ENCODE results near the gene ALG1. TPM values are rescaled to one million over a fixed set of nuclear protein-coding genes. Genes with fewer than 3 reads are reported as not detected.

ALG1 gene
- total and polyA plus RNA-seq, 2 experiments from 2014 or later, result 20.2 to 36.4 TPM

DNA sequence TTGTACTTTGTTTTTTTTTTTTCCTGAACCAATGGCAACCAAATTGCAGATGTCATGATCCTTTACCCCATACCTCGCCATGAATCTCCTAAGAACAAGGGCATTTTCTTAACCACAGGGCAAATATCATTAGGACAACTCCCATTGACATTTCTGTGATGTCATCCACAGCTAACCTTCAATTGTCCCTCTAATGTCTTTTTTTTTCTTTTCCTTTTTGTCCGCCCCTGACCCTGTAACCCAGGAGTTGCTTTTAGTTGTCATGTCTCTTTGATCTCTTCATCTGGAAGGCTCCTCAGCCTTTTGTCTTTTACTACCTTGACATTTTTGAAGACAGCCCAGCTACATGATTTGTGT lies 37.5 kb upstream of the ALG1 start:
- H3K9me2 ChIP-seq (ENCODE audit: insufficient read depth), result no peaks in the 10 kb centered on the region
- peaks cover 12% of the 10 kb centered on the region for H3F3A ChIP-seq (replicated peaks; ENCODE audit: low read depth)
- H3K27me3 Mint-ChIP-seq (ENCODE audit: insufficient read depth, low read depth, poor library complexity), result peaks cover 30% of the 10 kb centered on the region
- H3K79me2 ChIP-seq (replicated peaks; ENCODE audit: insufficient read depth), result no peaks in the 10 kb centered on the region; the same call in 1 of the 2 replicates
- no peak overlapping the region for H3K27ac ChIP-seq (ENCODE audit: low read depth)
- H4K20me1 ChIP-seq (replicated peaks; ENCODE audit: insufficient read depth), result no peaks in the 10 kb centered on the region
- peaks cover 6% of the 10 kb centered on the region for H3K27me3 ChIP-seq (ENCODE audit: insufficient read depth)
- peak overlapping the region; percentile 54; the same call in 1 of the 2 replicates for H2AFZ ChIP-seq
- H3K9me3 Mint-ChIP-seq, result no peaks in the 10 kb centered on the region
- no peak for ATAC-seq
- TF ChIP-seq, protein P1, sequence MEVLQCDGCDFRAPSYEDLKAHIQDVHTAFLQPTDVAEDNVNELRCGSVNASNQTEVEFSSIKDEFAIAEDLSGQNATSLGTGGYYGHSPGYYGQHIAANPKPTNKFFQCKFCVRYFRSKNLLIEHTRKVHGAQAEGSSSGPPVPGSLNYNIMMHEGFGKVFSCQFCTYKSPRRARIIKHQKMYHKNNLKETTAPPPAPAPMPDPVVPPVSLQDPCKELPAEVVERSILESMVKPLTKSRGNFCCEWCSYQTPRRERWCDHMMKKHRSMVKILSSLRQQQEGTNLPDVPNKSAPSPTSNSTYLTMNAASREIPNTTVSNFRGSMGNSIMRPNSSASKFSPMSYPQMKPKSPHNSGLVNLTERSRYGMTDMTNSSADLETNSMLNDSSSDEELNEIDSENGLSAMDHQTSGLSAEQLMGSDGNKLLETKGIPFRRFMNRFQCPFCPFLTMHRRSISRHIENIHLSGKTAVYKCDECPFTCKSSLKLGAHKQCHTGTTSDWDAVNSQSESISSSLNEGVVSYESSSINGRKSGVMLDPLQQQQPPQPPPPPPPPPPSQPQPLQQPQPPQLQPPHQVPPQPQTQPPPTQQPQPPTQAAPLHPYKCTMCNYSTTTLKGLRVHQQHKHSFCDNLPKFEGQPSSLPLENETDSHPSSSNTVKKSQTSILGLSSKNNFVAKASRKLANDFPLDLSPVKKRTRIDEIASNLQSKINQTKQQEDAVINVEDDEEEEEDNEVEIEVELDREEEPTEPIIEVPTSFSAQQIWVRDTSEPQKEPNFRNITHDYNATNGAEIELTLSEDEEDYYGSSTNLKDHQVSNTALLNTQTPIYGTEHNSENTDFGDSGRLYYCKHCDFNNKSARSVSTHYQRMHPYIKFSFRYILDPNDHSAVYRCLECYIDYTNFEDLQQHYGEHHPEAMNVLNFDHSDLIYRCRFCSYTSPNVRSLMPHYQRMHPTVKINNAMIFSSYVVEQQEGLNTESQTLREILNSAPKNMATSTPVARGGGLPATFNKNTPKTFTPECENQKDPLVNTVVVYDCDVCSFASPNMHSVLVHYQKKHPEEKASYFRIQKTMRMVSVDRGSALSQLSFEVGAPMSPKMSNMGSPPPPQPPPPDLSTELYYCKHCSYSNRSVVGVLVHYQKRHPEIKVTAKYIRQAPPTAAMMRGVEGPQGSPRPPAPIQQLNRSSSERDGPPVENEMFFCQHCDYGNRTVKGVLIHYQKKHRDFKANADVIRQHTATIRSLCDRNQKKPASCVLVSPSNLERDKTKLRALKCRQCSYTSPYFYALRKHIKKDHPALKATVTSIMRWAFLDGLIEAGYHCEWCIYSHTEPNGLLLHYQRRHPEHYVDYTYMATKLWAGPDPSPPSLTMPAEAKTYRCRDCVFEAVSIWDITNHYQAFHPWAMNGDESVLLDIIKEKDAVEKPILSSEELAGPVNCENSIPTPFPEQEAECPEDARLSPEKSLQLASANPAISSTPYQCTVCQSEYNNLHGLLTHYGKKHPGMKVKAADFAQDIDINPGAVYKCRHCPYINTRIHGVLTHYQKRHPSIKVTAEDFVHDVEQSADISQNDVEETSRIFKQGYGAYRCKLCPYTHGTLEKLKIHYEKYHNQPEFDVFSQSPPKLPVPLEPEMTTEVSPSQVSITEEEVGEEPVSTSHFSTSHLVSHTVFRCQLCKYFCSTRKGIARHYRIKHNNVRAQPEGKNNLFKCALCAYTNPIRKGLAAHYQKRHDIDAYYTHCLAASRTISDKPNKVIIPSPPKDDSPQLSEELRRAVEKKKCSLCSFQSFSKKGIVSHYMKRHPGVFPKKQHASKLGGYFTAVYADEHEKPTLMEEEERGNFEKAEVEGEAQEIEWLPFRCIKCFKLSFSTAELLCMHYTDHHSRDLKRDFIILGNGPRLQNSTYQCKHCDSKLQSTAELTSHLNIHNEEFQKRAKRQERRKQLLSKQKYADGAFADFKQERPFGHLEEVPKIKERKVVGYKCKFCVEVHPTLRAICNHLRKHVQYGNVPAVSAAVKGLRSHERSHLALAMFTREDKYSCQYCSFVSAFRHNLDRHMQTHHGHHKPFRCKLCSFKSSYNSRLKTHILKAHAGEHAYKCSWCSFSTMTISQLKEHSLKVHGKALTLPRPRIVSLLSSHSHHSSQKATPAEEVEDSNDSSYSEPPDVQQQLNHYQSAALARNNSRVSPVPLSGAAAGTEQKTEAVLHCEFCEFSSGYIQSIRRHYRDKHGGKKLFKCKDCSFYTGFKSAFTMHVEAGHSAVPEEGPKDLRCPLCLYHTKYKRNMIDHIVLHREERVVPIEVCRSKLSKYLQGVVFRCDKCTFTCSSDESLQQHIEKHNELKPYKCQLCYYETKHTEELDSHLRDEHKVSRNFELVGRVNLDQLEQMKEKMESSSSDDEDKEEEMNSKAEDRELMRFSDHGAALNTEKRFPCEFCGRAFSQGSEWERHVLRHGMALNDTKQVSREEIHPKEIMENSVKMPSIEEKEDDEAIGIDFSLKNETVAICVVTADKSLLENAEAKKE (CRISPR knock-in tag; IDR thresholded peaks at IDR 0.05), result no peak
- TF ChIP-seq CREB1 (CRISPR knock-in tag; IDR thresholded peaks at IDR 0.05; ENCODE audit: low read depth) (no peak), NANOG (IDR thresholded peaks at IDR 0.05; ENCODE audit: borderline replicate concordance) (no peak), STAT1 (IDR thresholded peaks at IDR 0.05; ENCODE audit: unreplicated experiment) (no peak), ZNF331 (CRISPR knock-in tag; IDR thresholded peaks at IDR 0.05; ENCODE audit: low read depth) (no peak), POLR2AphosphoS5 (IDR thresholded peaks at IDR 0.05; ENCODE audit: low read depth) (no peak), EZH2phosphoT487 (IDR thresholded peaks at IDR 0.05; ENCODE audit: unreplicated experiment) (no peak), ZNF114 (CRISPR knock-in tag; IDR thresholded peaks at IDR 0.05) (no peak), JUNB (IDR thresholded peaks at IDR 0.05; ENCODE audit: unreplicated experiment) (no peak)
- TF ChIP-seq, protein P2, sequence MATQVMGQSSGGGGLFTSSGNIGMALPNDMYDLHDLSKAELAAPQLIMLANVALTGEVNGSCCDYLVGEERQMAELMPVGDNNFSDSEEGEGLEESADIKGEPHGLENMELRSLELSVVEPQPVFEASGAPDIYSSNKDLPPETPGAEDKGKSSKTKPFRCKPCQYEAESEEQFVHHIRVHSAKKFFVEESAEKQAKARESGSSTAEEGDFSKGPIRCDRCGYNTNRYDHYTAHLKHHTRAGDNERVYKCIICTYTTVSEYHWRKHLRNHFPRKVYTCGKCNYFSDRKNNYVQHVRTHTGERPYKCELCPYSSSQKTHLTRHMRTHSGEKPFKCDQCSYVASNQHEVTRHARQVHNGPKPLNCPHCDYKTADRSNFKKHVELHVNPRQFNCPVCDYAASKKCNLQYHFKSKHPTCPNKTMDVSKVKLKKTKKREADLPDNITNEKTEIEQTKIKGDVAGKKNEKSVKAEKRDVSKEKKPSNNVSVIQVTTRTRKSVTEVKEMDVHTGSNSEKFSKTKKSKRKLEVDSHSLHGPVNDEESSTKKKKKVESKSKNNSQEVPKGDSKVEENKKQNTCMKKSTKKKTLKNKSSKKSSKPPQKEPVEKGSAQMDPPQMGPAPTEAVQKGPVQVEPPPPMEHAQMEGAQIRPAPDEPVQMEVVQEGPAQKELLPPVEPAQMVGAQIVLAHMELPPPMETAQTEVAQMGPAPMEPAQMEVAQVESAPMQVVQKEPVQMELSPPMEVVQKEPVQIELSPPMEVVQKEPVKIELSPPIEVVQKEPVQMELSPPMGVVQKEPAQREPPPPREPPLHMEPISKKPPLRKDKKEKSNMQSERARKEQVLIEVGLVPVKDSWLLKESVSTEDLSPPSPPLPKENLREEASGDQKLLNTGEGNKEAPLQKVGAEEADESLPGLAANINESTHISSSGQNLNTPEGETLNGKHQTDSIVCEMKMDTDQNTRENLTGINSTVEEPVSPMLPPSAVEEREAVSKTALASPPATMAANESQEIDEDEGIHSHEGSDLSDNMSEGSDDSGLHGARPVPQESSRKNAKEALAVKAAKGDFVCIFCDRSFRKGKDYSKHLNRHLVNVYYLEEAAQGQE (IDR thresholded peaks at IDR 0.05; ENCODE audit: unreplicated experiment), result no peak
- TF ChIP-seq, protein P3, sequence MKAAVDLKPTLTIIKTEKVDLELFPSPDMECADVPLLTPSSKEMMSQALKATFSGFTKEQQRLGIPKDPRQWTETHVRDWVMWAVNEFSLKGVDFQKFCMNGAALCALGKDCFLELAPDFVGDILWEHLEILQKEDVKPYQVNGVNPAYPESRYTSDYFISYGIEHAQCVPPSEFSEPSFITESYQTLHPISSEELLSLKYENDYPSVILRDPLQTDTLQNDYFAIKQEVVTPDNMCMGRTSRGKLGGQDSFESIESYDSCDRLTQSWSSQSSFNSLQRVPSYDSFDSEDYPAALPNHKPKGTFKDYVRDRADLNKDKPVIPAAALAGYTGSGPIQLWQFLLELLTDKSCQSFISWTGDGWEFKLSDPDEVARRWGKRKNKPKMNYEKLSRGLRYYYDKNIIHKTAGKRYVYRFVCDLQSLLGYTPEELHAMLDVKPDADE (IDR thresholded peaks at IDR 0.05), result no peak
- H3K4me3 Mint-ChIP-seq, result peak overlapping the region; percentile 83
- H3K36me3 Mint-ChIP-seq (ENCODE audit: low read depth), result no peaks in the 10 kb centered on the region; the same call in 2 of the 3 replicates
- no peaks in the 10 kb centered on the region for H3K36me3 ChIP-seq (ENCODE audit: insufficient read depth)
- DNase-seq (ENCODE audit: low spot score), result no peak
- peaks cover 39% of the 10 kb centered on the region for H3K4me1 Mint-ChIP-seq
- 0 out of 2 replicates have a peak overlapping the region, but pooled peaks have one; percentile 16 for H3K27ac Mint-ChIP-seq
- H3K4me3 ChIP-seq, result peak overlapping the region; percentile 90
- H3K4me2 ChIP-seq, result peak overlapping the region; percentile 74
- peaks cover 32% of the 10 kb centered on the region for H3K4me1 ChIP-seq (ENCODE audit: insufficient read depth)

Data from GM23338 (cell line).